GM23338 (cell line): ENCODE results near the gene SLC39A5. TPM values are rescaled to one million over a fixed set of nuclear protein-coding genes. Genes with fewer than 3 reads are reported as not detected.

Experiments
- ATAC-seq: fragments of 200-7000 bp; cut with Tn5 transposase; 3 replicates; pipeline ENCODE4 v1.9.1; 2020
- DNase-seq: peaks from one replicate; pipeline ENCODE4 v3.0.0-alpha.2; 2015; ENCODE audit warnings: low spot score
- H2AFZ ChIP-seq: fragments of 200-600 bp; sonication (generic); 2 replicates; pipeline ENCODE4 v1.8.0; 2016; ENCODE audit warnings: antibody characterized with exemption, mild to moderate bottlenecking, moderate library complexity
- H3F3A ChIP-seq: fragments of 200-600 bp; sonication (generic); replicated peaks from 2 replicates; pipeline ENCODE4 v1.8.0; 2017; ENCODE audit warnings: antibody characterized with exemption, mixed run types, low read depth
- H3K27ac ChIP-seq: fragments of 200-600 bp; sonication (generic); 2 replicates; pipeline ENCODE4 v1.6.1; 2016; ENCODE audit warnings: low read depth
- H3K27me3 ChIP-seq: fragments of 200-600 bp; sonication (generic); 2 replicates; pipeline ENCODE4 v1.8.0; 2016; ENCODE audit warnings: mild to moderate bottlenecking, mixed run types, moderate library complexity; ENCODE audit not compliant: insufficient read depth
- H3K36me3 ChIP-seq: fragments of 200-600 bp; sonication (generic); 2 replicates; pipeline ENCODE4 v1.8.0; 2016; ENCODE audit warnings: mild to moderate bottlenecking; ENCODE audit not compliant: insufficient read depth
- H3K4me1 ChIP-seq: fragments of 200-600 bp; sonication (generic); 2 replicates; pipeline ENCODE4 v1.8.0; 2016; ENCODE audit warnings: mild to moderate bottlenecking, moderate library complexity; ENCODE audit not compliant: insufficient read depth
- H3K4me2 ChIP-seq: fragments of 200-600 bp; sonication (generic); 2 replicates; pipeline ENCODE4 v1.7.1; 2017; ENCODE audit warnings: mixed run types
- H3K4me3 ChIP-seq: fragments of 200-600 bp; sonication (generic); 2 replicates; pipeline ENCODE4 v1.6.1; 2016; ENCODE audit warnings: mixed run types
- H3K79me2 ChIP-seq: fragments of 200-600 bp; sonication (generic); replicated peaks from 2 replicates; pipeline ENCODE4 v1.8.0; 2017; ENCODE audit warnings: mild to moderate bottlenecking; ENCODE audit not compliant: insufficient read depth
- H3K9me2 ChIP-seq: fragments of 200-600 bp; sonication (generic); 2 replicates; pipeline ENCODE4 v1.8.0; 2017; ENCODE audit not compliant: insufficient read depth
- H4K20me1 ChIP-seq: fragments of 200-600 bp; sonication (generic); replicated peaks from 2 replicates; pipeline ENCODE4 v1.8.0; 2017; ENCODE audit warnings: mild to moderate bottlenecking; ENCODE audit not compliant: insufficient read depth
- H3K27ac Mint-ChIP-seq: 2 replicates; pipeline ENCODE4 v1.8.0; 2020; ENCODE audit warnings: inconsistent platforms, mild to moderate bottlenecking, moderate library complexity, mixed read lengths
- H3K27me3 Mint-ChIP-seq: 3 replicates; pipeline ENCODE4 v1.8.0; 2022; ENCODE audit warnings: low read depth, mild to moderate bottlenecking, moderate library complexity, mixed read lengths, inconsistent platforms; ENCODE audit not compliant: insufficient read depth, poor library complexity
- H3K36me3 Mint-ChIP-seq: 3 replicates; pipeline ENCODE4 v1.8.0; 2021; ENCODE audit warnings: low read depth, mild to moderate bottlenecking, inconsistent platforms, moderate library complexity, mixed read lengths
- H3K4me1 Mint-ChIP-seq: 3 replicates; pipeline ENCODE4 v1.8.0; 2020; ENCODE audit warnings: mild to moderate bottlenecking, inconsistent platforms, mixed read lengths
- H3K4me3 Mint-ChIP-seq: 3 replicates; pipeline ENCODE4 v1.8.0; 2021; ENCODE audit warnings: moderate library complexity, mild to moderate bottlenecking, inconsistent platforms, mixed read lengths
- H3K9me3 Mint-ChIP-seq: 3 replicates; pipeline ENCODE4 v1.8.0; 2020; ENCODE audit warnings: moderate library complexity, mild to moderate bottlenecking, inconsistent platforms, mixed read lengths
- CREB1 ChIP-seq: fragments of 250-450 bp; sonication (Bioruptor Pico); IDR thresholded peaks from 2 replicates; pipeline ENCODE4 v1.5.0; 2020; ENCODE audit warnings: low read depth, mild to moderate bottlenecking, moderate library complexity
- EZH2 ChIP-seq: fragments of 200-600 bp; sonication (generic); IDR thresholded peaks from one replicate; pipeline ENCODE4 v1.8.0; 2017; ENCODE audit warnings: antibody characterized with exemption, mild to moderate bottlenecking, low read depth; ENCODE audit not compliant: unreplicated experiment
- EZH2phosphoT487 ChIP-seq: fragments of 200-600 bp; sonication (generic); IDR thresholded peaks from one replicate; pipeline ENCODE4 v1.8.1; 2018; ENCODE audit warnings: antibody characterized with exemption; ENCODE audit not compliant: unreplicated experiment
- NANOG ChIP-seq: IDR thresholded peaks from 2 replicates; pipeline ENCODE4 v1.6.1; 2016; ENCODE audit warnings: antibody characterized with exemption, borderline replicate concordance
- REST ChIP-seq: IDR thresholded peaks from one replicate; pipeline ENCODE4 v1.6.1; 2018; ENCODE audit warnings: antibody characterized with exemption; ENCODE audit not compliant: unreplicated experiment
- STAT1 ChIP-seq: IDR thresholded peaks from one replicate; pipeline ENCODE4 v1.6.1; 2016; ENCODE audit warnings: antibody characterized with exemption; ENCODE audit not compliant: unreplicated experiment
- polyA plus RNA-seq: library from polyadenylated mRNA; unstranded; fragments of >200 nt; fragmentation: Nextera tagmentation; extraction: Ambion mirVana; gene quantifications from 2 replicates; pipeline ENCODE4 v1.2.1, GENCODE V29; 2016
- total RNA-seq: library from RNA; depleted of rRNA; stranded (reverse); fragments of >200 nt; shearing (Covaris generic); gene quantifications from 2 replicates; pipeline ENCODE4 v1.2.3, GENCODE V29; 2014
- TF ChIP-seq, protein P1 (sequence below): IDR thresholded peaks from 2 replicates; pipeline ENCODE4 v1.6.1; 2016; ENCODE audit warnings: antibody characterized with exemption
- TF ChIP-seq, protein P2 (sequence below), 2 experiments: fragments of 200-600 bp in 1 of 2; sonication (generic) in 1 of 2; conservative IDR thresholded peaks; 2 replicates each; pipeline versions ENCODE4 v1.5.1 to v1.6.1; 2016 to 2017; ENCODE audit warnings: antibody characterized with exemption in 2 of 2, low read depth in 2 of 2, mild to moderate bottlenecking in 2 of 2, moderate library complexity in 1 of 2

The SLC39A5 gene
- total and polyA plus RNA-seq, 2 experiments from 2014 or later, result 0.29 to 0.59 TPM

DNA sequence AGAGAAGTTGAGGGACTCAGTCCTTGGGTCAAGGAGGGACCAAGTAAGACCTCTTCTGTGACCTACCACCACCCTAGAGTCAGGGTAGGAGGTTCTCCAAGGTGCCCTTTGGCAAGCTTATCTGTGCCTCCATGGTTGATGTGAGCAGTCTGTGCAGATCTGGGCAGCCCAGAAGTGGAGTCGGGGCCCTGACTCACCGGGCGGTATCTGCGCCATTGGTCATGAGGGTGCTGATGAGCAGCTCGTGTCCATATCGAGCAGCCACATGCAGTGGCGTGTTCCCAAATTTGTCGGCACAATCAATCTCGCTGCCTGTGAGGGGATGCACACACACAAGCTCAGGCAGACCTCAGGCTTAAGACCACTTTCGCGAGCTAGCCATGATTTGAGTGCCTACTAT is 23.2 kb downstream of the SLC39A5 start:
- DNase-seq, result no peak
- Histone ChIP-seq H2AFZ (no peak overlapping the region), H4K20me1 (peaks cover 16% of the 10 kb centered on the region), H3K79me2 (peaks cover 13% of the 10 kb centered on the region; the same call in 1 of the 2 replicates), H3K36me3 (peaks cover 66% of the 10 kb centered on the region), H3K27ac (no peak overlapping the region), H3K4me3 (no peak overlapping the region), H3F3A (peaks cover 26% of the 10 kb centered on the region), H3K27me3 (no peaks in the 10 kb centered on the region), H3K4me1 (peaks cover 10% of the 10 kb centered on the region; the same call in 1 of the 2 replicates), H3K4me2 (no peak overlapping the region), H3K9me2 (no peaks in the 10 kb centered on the region)
- peaks cover 14% of the 10 kb centered on the region for H3K4me1 Mint-ChIP-seq
- H3K27ac Mint-ChIP-seq, result no peak overlapping the region
- H3K4me3 Mint-ChIP-seq, result no peak overlapping the region
- no peaks in the 10 kb centered on the region for H3K9me3 Mint-ChIP-seq
- no peak for ATAC-seq
- H3K36me3 Mint-ChIP-seq, result peaks cover 67% of the 10 kb centered on the region
- peaks cover 13% of the 10 kb centered on the region for H3K27me3 Mint-ChIP-seq
- TF ChIP-seq STAT1 (no peak), REST (no peak), NANOG (no peak), CREB1 (CRISPR knock-in tag) (no peak)
- TF ChIP-seq, protein P1, sequence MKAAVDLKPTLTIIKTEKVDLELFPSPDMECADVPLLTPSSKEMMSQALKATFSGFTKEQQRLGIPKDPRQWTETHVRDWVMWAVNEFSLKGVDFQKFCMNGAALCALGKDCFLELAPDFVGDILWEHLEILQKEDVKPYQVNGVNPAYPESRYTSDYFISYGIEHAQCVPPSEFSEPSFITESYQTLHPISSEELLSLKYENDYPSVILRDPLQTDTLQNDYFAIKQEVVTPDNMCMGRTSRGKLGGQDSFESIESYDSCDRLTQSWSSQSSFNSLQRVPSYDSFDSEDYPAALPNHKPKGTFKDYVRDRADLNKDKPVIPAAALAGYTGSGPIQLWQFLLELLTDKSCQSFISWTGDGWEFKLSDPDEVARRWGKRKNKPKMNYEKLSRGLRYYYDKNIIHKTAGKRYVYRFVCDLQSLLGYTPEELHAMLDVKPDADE, result no peak

DNA sequence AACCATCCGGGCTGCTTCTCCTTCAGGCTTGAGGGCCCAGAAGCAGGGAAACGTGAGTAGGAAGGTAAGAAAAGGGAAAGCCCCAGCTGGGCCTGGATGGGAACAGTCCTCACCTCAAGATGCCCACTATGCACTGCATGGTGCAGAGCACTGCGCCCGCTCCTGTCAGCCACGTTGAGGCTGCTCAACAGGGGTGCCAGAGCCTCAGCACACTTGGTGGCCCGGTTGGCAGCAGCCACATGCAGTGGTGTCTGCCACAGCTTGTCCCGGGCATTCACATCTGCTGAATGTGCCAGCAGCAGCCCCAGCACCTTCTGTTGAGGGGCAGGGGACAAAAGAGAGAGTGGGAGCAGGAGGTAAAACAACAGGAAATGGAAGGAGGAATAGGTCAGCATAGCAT is 25.8 kb downstream of the SLC39A5 start:
- H3K79me2 ChIP-seq, result peaks cover 13% of the 10 kb centered on the region; the same call in 1 of the 2 replicates
- no peak overlapping the region for H3K4me3 Mint-ChIP-seq
- no peak for TF ChIP-seq EZH2
- TF ChIP-seq, protein P2, sequence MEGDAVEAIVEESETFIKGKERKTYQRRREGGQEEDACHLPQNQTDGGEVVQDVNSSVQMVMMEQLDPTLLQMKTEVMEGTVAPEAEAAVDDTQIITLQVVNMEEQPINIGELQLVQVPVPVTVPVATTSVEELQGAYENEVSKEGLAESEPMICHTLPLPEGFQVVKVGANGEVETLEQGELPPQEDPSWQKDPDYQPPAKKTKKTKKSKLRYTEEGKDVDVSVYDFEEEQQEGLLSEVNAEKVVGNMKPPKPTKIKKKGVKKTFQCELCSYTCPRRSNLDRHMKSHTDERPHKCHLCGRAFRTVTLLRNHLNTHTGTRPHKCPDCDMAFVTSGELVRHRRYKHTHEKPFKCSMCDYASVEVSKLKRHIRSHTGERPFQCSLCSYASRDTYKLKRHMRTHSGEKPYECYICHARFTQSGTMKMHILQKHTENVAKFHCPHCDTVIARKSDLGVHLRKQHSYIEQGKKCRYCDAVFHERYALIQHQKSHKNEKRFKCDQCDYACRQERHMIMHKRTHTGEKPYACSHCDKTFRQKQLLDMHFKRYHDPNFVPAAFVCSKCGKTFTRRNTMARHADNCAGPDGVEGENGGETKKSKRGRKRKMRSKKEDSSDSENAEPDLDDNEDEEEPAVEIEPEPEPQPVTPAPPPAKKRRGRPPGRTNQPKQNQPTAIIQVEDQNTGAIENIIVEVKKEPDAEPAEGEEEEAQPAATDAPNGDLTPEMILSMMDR (conservative IDR thresholded peaks at IDR 0.05; ENCODE audit: low read depth in 2 of 2), result no peak
- TF ChIP-seq STAT1, result no peak
- no peak for TF ChIP-seq EZH2phosphoT487
- TF ChIP-seq, protein P1, result no peak

More for the DNA sequence above, 25.8 kb downstream of the SLC39A5 start:
- Histone ChIP-seq H3K27me3 (no peaks in the 10 kb centered on the region), H4K20me1 (peaks cover 16% of the 10 kb centered on the region), H3K4me2 (no peak overlapping the region), H3K27ac (no peak overlapping the region), H3F3A (peaks cover 32% of the 10 kb centered on the region), H3K4me3 (no peak overlapping the region), H3K4me1 (peaks cover 17% of the 10 kb centered on the region), H3K36me3 (peaks cover 52% of the 10 kb centered on the region), H3K9me2 (no peaks in the 10 kb centered on the region), H2AFZ (no peak overlapping the region)
- Mint-ChIP-seq H3K36me3 (peaks cover 56% of the 10 kb centered on the region), H3K27ac (no peak overlapping the region), H3K9me3 (no peaks in the 10 kb centered on the region; the same call in 1 of the 3 replicates), H3K4me1 (peaks cover 18% of the 10 kb centered on the region), H3K27me3 (peaks cover 12% of the 10 kb centered on the region)
- ATAC-seq, result no peak
- no peak for DNase-seq
